Fibroblast of lung (primary cell): ENCODE data around the gene SLC7A14.

ENCODE experiments used
- CTCF ChIP-seq, 2 donors: IDR thresholded peaks in 1 of 2; conservative IDR thresholded peaks in 1 of 2; 1 replicate in 1 of 2; 2 replicates in 1 of 2; pipeline ENCODE4 v1.5.1; 2011 to 2012; ENCODE audit warnings: low read length in 2 of 2, control low read depth in 1 of 2, inconsistent platforms in 1 of 2, low read depth in 1 of 2, mild to moderate bottlenecking in 1 of 2
- EZH2 ChIP-seq: IDR thresholded peaks from 2 replicates; pipeline ENCODE4 v1.5.1; 2012; ENCODE audit warnings: low read length, control low read depth, mild to moderate bottlenecking; ENCODE audit errors: missing control alignments

GRCh38 chr3:170436697-170437096 is 149.2 kb downstream of the SLC7A14 start:
- TF ChIP-seq CTCF (conservative IDR thresholded peaks at IDR 0.05 in 1 of 2, IDR thresholded peaks at IDR 0.05 in 1 of 2; ENCODE audit: low read depth in 1 of 2, low read length in 2 of 2): no peak
- TF ChIP-seq EZH2: no peak
